DND-41 (cell line): ENCODE data around the gene TSHZ2.

ENCODE experiments used
- ATAC-seq: fragments of 200-7000 bp; cut with Tn5 transposase; 3 replicates; pipeline ENCODE4 v1.9.1; 2021; ENCODE audit warnings: low read depth; ENCODE audit not compliant: insufficient read depth
- DNase-seq: peaks from one replicate; pipeline ENCODE4 v3.0.0-alpha.2; 2020
- H2AFZ ChIP-seq: 2 replicates; pipeline ENCODE4 v1.6.0; 2012; ENCODE audit warnings: low read depth, low read length
- H3K27ac ChIP-seq: 2 replicates; pipeline ENCODE4 v1.5.1; 2012; ENCODE audit warnings: low read length, inconsistent platforms
- H3K27me3 ChIP-seq: fragments of 200-600 bp; sonication (generic); 2 replicates; pipeline ENCODE4 v1.6.0; 2012; ENCODE audit warnings: low read length, mild to moderate bottlenecking, inconsistent platforms; ENCODE audit not compliant: insufficient read depth, poor library complexity
- H3K36me3 ChIP-seq: 2 replicates; pipeline ENCODE4 v1.5.1; 2012; ENCODE audit warnings: low read length, inconsistent platforms; ENCODE audit not compliant: insufficient read depth
- H3K4me1 ChIP-seq: 2 replicates; pipeline ENCODE4 v1.5.1; 2012; ENCODE audit warnings: mild to moderate bottlenecking, low read length; ENCODE audit not compliant: insufficient read depth
- H3K4me2 ChIP-seq: 2 replicates; pipeline ENCODE4 v1.6.0; 2012; ENCODE audit warnings: mild to moderate bottlenecking, moderate library complexity, low read length, inconsistent platforms; ENCODE audit not compliant: insufficient read depth
- H3K4me3 ChIP-seq, 2 experiments: fragments of 200-600 bp in 1 of 2; shearing (Covaris generic) in 1 of 2; 2 replicates each; pipeline ENCODE4 v1.5.1; 2012 to 2016; ENCODE audit warnings: inconsistent platforms in 2 of 2, low read length in 2 of 2, mild to moderate bottlenecking in 2 of 2, low read depth in 1 of 2, moderate library complexity in 1 of 2
- H3K79me2 ChIP-seq: 2 replicates; pipeline ENCODE4 v1.6.0; 2012; ENCODE audit warnings: low read length, inconsistent platforms; ENCODE audit not compliant: insufficient read depth
- H3K9ac ChIP-seq: 2 replicates; pipeline ENCODE4 v1.6.0; 2012; ENCODE audit warnings: low read depth, mild to moderate bottlenecking, inconsistent platforms, low read length, moderate library complexity
- H3K9me3 ChIP-seq: 2 replicates; pipeline ENCODE4 v1.5.1; 2012; ENCODE audit warnings: low read length, moderate library complexity, mild to moderate bottlenecking, inconsistent platforms; ENCODE audit not compliant: insufficient read depth, severe bottlenecking
- H4K20me1 ChIP-seq: 2 replicates; pipeline ENCODE4 v1.6.0; 2012; ENCODE audit warnings: low read length; ENCODE audit not compliant: insufficient read depth
- EZH2 ChIP-seq: IDR thresholded peaks from 3 replicates; pipeline ENCODE4 v1.6.1; 2012; ENCODE audit warnings: borderline replicate concordance, low read depth, mild to moderate bottlenecking, moderate library complexity, low read length, inconsistent platforms; ENCODE audit not compliant: severe bottlenecking
- TF ChIP-seq, protein P1 (sequence below): IDR thresholded peaks from 2 replicates; pipeline ENCODE4 v1.5.1; 2012; ENCODE audit warnings: borderline replicate concordance, low read length, moderate library complexity, mild to moderate bottlenecking; ENCODE audit not compliant: poor library complexity, severe bottlenecking; ENCODE audit errors: extremely low read depth

Gene TSHZ2

DNA sequence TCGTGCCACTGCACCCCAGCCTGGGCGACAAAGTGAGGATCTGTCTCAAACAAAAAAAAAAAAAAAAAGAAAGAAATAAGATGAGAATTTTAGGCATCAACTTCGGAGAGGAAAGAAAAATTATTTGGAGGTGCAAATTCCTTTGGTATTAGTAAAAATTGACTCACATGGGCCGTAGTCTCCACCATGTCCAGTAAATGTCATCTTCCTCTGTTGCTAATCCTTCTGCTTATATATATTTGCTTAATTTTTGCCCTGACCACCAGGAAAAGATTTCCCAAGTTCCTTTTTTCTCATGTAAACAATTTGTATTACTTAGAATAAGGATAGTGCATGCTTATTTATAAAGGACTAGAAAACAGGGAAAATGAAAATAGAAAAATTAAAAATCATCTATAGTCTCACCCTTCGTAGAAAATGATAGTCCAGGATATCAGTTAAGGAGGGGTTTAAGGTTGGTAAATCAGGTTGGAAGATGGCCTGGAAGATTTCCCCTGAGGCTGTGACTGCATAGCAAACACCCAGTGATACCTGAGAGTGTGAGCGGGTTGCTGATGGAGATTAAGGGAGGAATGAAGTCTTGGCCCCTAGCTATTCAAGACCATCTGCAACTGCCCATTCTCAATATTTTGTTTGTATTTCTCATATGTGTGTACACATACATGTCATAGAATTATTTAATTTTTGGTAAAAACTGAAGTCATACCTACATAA is 380.7 kb downstream of the TSHZ2 start:
- Histone ChIP-seq H3K36me3 (no peaks in the 10 kb centered on the region), H3K27ac (no peak overlapping the region), H3K9me3 (peaks cover 6% of the 10 kb centered on the region), H3K9ac (no peak overlapping the region), H3K4me2 (no peak overlapping the region), H4K20me1 (no peaks in the 10 kb centered on the region), H3K27me3 (peaks cover 5% of the 10 kb centered on the region), H3K4me3 (no peak overlapping the region), H2AFZ (no peak overlapping the region), H3K4me1 (no peaks in the 10 kb centered on the region), H3K79me2 (no peaks in the 10 kb centered on the region)
- ATAC-seq (no peak), DNase-seq (no peak)
- TF ChIP-seq EZH2: no peak
- TF ChIP-seq, protein P1, sequence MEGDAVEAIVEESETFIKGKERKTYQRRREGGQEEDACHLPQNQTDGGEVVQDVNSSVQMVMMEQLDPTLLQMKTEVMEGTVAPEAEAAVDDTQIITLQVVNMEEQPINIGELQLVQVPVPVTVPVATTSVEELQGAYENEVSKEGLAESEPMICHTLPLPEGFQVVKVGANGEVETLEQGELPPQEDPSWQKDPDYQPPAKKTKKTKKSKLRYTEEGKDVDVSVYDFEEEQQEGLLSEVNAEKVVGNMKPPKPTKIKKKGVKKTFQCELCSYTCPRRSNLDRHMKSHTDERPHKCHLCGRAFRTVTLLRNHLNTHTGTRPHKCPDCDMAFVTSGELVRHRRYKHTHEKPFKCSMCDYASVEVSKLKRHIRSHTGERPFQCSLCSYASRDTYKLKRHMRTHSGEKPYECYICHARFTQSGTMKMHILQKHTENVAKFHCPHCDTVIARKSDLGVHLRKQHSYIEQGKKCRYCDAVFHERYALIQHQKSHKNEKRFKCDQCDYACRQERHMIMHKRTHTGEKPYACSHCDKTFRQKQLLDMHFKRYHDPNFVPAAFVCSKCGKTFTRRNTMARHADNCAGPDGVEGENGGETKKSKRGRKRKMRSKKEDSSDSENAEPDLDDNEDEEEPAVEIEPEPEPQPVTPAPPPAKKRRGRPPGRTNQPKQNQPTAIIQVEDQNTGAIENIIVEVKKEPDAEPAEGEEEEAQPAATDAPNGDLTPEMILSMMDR: no peak

DNA sequence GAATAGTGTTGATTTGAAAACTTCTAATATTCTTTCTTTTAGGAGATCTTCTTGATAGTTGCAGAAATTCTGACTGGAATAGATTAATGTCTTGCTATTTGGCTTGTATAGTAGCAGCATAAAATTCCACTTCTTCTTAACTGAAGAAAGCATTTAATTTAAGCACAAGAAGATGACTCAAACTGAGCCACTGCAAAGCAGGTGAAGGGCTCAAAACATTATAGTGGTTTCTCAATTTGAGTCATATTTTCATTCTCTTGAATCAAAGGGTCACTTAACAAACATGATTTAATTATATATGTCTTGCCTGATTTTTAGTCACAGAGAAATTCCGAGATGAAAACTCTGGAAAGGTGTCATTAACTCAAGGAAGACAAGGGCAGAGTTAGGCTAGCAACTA is 382.2 kb downstream of the TSHZ2 start:
- peaks cover 5% of the 10 kb centered on the region for H3K27me3 ChIP-seq
- no peaks in the 10 kb centered on the region for H3K36me3 ChIP-seq
- peaks cover 6% of the 10 kb centered on the region for H3K9me3 ChIP-seq
- H3K4me3 ChIP-seq: no peak overlapping the region
- H3K4me1 ChIP-seq: no peaks in the 10 kb centered on the region
- H3K9ac ChIP-seq: no peak overlapping the region
- no peaks in the 10 kb centered on the region for H3K79me2 ChIP-seq
- no peak overlapping the region for H3K4me2 ChIP-seq
- H4K20me1 ChIP-seq: no peaks in the 10 kb centered on the region
- no peak for ATAC-seq
- no peak overlapping the region for H2AFZ ChIP-seq
- TF ChIP-seq EZH2: no peak
- TF ChIP-seq, protein P1: no peak
- DNase-seq: no peak
- no peak overlapping the region for H3K27ac ChIP-seq

DNA sequence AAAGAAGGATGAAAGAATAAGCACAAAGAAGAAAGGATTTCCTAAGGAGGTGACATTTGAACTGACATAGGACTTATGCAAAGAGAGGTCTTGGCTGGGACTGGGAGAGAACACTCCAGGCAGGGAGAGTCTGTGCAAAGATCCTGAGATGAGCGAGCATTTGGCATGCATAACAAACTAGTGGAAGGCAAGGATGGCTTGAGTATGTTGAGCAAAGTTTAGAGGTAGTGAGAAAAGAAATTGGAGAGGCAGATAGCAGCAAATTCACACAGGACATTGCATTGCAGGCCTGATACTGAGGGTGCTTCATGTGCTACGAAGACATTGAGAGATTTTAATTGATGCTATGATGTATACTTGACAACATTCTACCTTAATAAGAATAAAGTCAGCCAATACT is 383.6 kb downstream of the TSHZ2 start:
- Histone ChIP-seq H3K79me2 (no peaks in the 10 kb centered on the region), H2AFZ (no peak overlapping the region), H4K20me1 (no peaks in the 10 kb centered on the region), H3K4me1 (no peaks in the 10 kb centered on the region), H3K27me3 (peaks cover 14% of the 10 kb centered on the region), H3K9me3 (peaks cover 6% of the 10 kb centered on the region), H3K4me2 (no peak overlapping the region), H3K27ac (no peak overlapping the region), H3K9ac (no peak overlapping the region), H3K4me3 (no peak overlapping the region), H3K36me3 (no peaks in the 10 kb centered on the region)
- no peak for ATAC-seq
- no peak for DNase-seq
- TF ChIP-seq, protein P1: no peak
- TF ChIP-seq EZH2: no peak
